Keratinocyte (primary cell): ENCODE data around the gene BRD1. TPM values are rescaled to one million over a fixed set of nuclear protein-coding genes. Genes with fewer than 3 reads are reported as not detected.

Source experiments
- DNase-seq: peaks from one replicate; pipeline ENCODE4 v3.0.0-alpha.2; 2011; ENCODE audit warnings: low read depth, missing footprints, low spot score
- FAIRE-seq: peaks from 2 replicates; lab custom pipeline; 2011; peaks lifted over from hg19 to GRCh38; lab: Jason Lieb, UNC
- H2AFZ ChIP-seq: 2 replicates; pipeline ENCODE4 v1.6.0; 2012; ENCODE audit warnings: low read length, control low read depth, inconsistent platforms; ENCODE audit not compliant: control insufficient read depth
- H3K27ac ChIP-seq: 2 replicates; pipeline ENCODE4 v1.5.1; 2011; ENCODE audit warnings: low read length; ENCODE audit not compliant: control insufficient read depth, insufficient read depth
- H3K27me3 ChIP-seq: 3 replicates; pipeline ENCODE4 v1.6.0; 2011; ENCODE audit warnings: low read length; ENCODE audit not compliant: control insufficient read depth, insufficient read depth; ENCODE audit errors: extremely low read depth
- H3K36me3 ChIP-seq, 2 experiments: 2 replicates in 1 of 2; 3 replicates in 1 of 2; pipeline ENCODE4 v1.5.1; 2011; ENCODE audit warnings: low read length in 2 of 2, mild to moderate bottlenecking in 1 of 2; ENCODE audit not compliant: control insufficient read depth in 2 of 2, insufficient read depth in 2 of 2; ENCODE audit errors: extremely low read depth in 1 of 2
- H3K4me1 ChIP-seq: 3 replicates; pipeline ENCODE4 v1.5.1; 2011; ENCODE audit warnings: low read length; ENCODE audit not compliant: control insufficient read depth, insufficient read depth; ENCODE audit errors: extremely low read depth
- H3K4me2 ChIP-seq: 3 replicates; pipeline ENCODE4 v1.6.0; 2011; ENCODE audit warnings: low read depth, low read length; ENCODE audit not compliant: control insufficient read depth, insufficient read depth; ENCODE audit errors: extremely low read depth
- H3K4me3 ChIP-seq, 3 experiments: fragments of 200-600 bp in 1 of 3; sonication (generic) in 1 of 3; 2 replicates in 2 of 3; 3 replicates in 1 of 3; pipeline ENCODE4 v1.5.1; 2011 to 2016; ENCODE audit warnings: low read length in 3 of 3, mild to moderate bottlenecking in 3 of 3, control low read depth in 2 of 3, inconsistent platforms in 1 of 3, low read depth in 1 of 3, mixed read lengths in 1 of 3, mixed run types in 1 of 3, moderate library complexity in 1 of 3; ENCODE audit not compliant: control insufficient read depth in 2 of 3, insufficient read depth in 2 of 3; ENCODE audit errors: extremely low read depth in 1 of 3
- H3K79me2 ChIP-seq: 2 replicates; pipeline ENCODE4 v1.6.0; 2012; ENCODE audit warnings: low read length; ENCODE audit not compliant: control insufficient read depth, insufficient read depth
- H3K9ac ChIP-seq: 3 replicates; pipeline ENCODE4 v1.6.0; 2011; ENCODE audit warnings: low read length; ENCODE audit not compliant: control insufficient read depth, insufficient read depth; ENCODE audit errors: extremely low read depth
- H3K9me1 ChIP-seq: 3 replicates; pipeline ENCODE4 v1.6.0; 2011; ENCODE audit warnings: low read length; ENCODE audit not compliant: control insufficient read depth, insufficient read depth; ENCODE audit errors: extremely low read depth
- H3K9me3 ChIP-seq: 2 replicates; pipeline ENCODE4 v1.5.1; 2012; ENCODE audit warnings: low read depth, low read length; ENCODE audit not compliant: control insufficient read depth
- H4K20me1 ChIP-seq: 3 replicates; pipeline ENCODE4 v1.6.0; 2011; ENCODE audit warnings: low read length; ENCODE audit not compliant: control insufficient read depth, insufficient read depth; ENCODE audit errors: extremely low read depth
- EZH2 ChIP-seq: IDR thresholded peaks from one replicate; pipeline ENCODE4 v1.6.1; 2012; ENCODE audit warnings: inconsistent platforms, mild to moderate bottlenecking, low read length, moderate library complexity
- dilution Hi-C: fragments of 300-500 bp; cut with MboI; formaldehyde crosslinking; loops from one replicate; pipeline ENCODE4 v1.7.0; 2020; ENCODE audit warnings: low sequenced_read_pairs; ENCODE audit not compliant: extremely low pct_ligation_motif_present
- polyA plus RNA-seq, 5 experiments: library from polyadenylated mRNA; depleted of rRNA in 3 of 5; stranded (reverse) in 3 of 5; stranded (forward) in 1 of 5; unstranded in 1 of 5; fragments of >200 nt; gene quantifications; 1 replicate in 1 of 5; 2 replicates in 3 of 5; 3 replicates in 1 of 5; pipeline versions ENCODE4 v1.2.1 to v1.2.3, GENCODE V29; 2011 to 2012; ENCODE audit warnings: missing spikeins in 2 of 5, low read depth in 1 of 5, low replicate concordance in 1 of 5
- TF ChIP-seq, protein P1 (sequence below), 3 experiments: IDR thresholded peaks in 1 of 3; conservative IDR thresholded peaks in 1 of 3; optimal IDR thresholded peaks in 1 of 3; 2 replicates in 2 of 3; 3 replicates in 1 of 3; pipeline versions ENCODE3 to v1.5.1; 2011; ENCODE audit warnings: low read length in 3 of 3, mild to moderate bottlenecking in 3 of 3, moderate library complexity in 2 of 3, control low read depth in 1 of 3, inconsistent platforms in 1 of 3; ENCODE audit not compliant: insufficient read depth in 2 of 3; ENCODE audit errors: extremely low read depth in 1 of 3

BRD1 gene
- polyA plus RNA-seq, 1 donor (not counting 4 experiments of a cell fraction or from before 2014, with no cell fraction given) = 4.3 TPM

DNA sequence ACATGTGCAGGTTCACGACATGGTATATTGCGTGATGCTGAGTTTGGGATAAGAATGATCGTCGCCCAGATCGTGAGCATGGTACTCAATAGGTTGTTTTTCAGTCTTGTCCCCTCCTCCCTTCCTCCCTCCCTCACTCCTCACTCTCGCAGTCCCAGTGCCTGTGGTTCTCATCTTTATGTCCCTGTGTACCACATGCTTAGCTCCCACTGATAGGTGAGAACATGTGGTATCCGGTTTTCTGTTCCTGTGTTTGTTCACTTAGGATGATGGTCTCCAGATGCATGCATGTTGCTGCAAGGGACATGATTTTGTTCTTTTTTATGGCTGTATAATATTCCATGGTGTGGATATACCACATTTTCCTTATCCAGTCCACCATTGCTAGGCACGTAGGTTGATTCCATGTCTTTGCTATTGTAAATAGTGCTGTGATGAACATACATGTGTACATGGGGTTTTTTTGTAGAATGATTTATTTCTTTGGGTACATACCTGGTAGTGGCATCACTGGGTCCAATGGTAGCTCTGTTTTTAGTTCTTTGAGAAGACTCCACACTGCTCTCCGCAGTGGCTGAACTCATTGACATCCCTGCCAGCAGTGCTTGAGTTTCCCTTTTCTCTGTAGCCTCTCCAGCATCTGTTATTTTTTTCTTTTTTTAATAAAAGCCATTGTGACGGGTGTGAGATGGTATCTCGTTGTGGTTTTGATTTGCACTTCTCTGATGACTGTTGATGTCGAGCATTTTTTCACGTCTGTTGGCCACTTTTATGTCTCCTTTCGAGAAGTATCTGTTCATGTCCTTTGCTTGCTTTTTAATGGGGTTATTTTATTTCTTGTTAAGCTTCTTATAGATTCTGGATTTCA lies 42.4 kb upstream of the BRD1 start:
- FAIRE-seq (no peak), DNase-seq (no peak)
- Histone ChIP-seq H3K9me1 (no peaks in the 10 kb centered on the region), H2AFZ (no peak overlapping the region), H3K4me3 (no peak overlapping the region), H3K36me3 (peaks cover 4% of the 10 kb centered on the region in 2 experiments), H3K9ac (no peak overlapping the region), H3K9me3 (peaks cover 5% of the 10 kb centered on the region), H3K27ac (no peak overlapping the region), H3K4me2 (no peak overlapping the region), H3K27me3 (no peaks in the 10 kb centered on the region), H4K20me1 (peaks cover 14% of the 10 kb centered on the region), H3K4me1 (no peaks in the 10 kb centered on the region), H3K79me2 (peaks cover 96% of the 10 kb centered on the region)
- dilution Hi-C loops = no loop called here
- TF ChIP-seq EZH2 = no peak
- TF ChIP-seq, protein P1, sequence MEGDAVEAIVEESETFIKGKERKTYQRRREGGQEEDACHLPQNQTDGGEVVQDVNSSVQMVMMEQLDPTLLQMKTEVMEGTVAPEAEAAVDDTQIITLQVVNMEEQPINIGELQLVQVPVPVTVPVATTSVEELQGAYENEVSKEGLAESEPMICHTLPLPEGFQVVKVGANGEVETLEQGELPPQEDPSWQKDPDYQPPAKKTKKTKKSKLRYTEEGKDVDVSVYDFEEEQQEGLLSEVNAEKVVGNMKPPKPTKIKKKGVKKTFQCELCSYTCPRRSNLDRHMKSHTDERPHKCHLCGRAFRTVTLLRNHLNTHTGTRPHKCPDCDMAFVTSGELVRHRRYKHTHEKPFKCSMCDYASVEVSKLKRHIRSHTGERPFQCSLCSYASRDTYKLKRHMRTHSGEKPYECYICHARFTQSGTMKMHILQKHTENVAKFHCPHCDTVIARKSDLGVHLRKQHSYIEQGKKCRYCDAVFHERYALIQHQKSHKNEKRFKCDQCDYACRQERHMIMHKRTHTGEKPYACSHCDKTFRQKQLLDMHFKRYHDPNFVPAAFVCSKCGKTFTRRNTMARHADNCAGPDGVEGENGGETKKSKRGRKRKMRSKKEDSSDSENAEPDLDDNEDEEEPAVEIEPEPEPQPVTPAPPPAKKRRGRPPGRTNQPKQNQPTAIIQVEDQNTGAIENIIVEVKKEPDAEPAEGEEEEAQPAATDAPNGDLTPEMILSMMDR (optimal IDR thresholded peaks at IDR 0.05 in 1 of 3, IDR thresholded peaks at IDR 0.05 in 1 of 3, conservative IDR thresholded peaks at IDR 0.05 in 1 of 3; ENCODE audit: extremely low read depth in 1 of 3, insufficient read depth in 2 of 3, low read length in 3 of 3) = no peak

DNA sequence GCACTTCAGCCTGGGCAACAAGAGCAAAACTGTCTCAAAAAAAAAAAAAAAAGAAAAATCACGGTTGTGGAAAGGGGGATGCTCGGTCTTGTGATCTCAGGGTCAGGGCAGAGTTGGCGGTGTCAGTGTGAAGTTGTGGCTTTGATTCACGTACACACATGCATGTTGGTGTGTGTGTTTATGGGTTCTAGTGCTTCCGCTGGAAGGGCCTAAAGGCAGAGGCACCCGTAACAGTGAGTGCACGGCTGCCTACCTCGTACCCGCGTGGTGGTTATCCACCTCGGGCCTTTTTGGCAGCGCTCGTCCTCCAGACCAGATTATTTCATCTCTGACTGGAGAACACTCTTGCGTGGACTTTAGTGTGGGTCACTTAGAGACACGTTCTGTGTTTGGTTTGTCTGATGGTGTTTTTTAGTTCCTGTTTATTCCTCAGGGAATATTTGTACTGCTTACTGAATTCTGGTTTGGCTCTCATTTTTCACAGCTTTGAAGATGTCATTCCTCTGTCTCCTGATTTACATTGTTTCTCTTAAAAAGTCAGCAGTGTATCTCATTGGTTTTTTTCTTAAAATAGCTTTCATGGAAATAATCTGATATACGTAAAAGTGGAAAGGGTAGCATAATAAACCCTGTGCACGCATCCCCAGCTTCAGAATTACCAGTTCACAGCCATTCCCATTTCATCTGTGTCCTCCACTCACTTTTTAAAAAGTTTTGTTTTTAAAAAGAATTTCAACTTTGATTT lies 41.6 kb upstream of the BRD1 start:
- Histone ChIP-seq H3K27ac (no peak overlapping the region), H3K79me2 (peaks cover 96% of the 10 kb centered on the region), H2AFZ (no peak overlapping the region), H3K36me3 (peaks cover 4% of the 10 kb centered on the region in 2 experiments), H3K4me1 (no peaks in the 10 kb centered on the region), H3K9me1 (no peaks in the 10 kb centered on the region), H3K4me2 (no peak overlapping the region), H3K4me3 (no peak overlapping the region), H3K9me3 (peaks cover 7% of the 10 kb centered on the region), H3K9ac (no peak overlapping the region), H3K27me3 (no peaks in the 10 kb centered on the region), H4K20me1 (peaks cover 14% of the 10 kb centered on the region)
- no peak for FAIRE-seq
- no peak for TF ChIP-seq EZH2
- TF ChIP-seq, protein P1 (optimal IDR thresholded peaks at IDR 0.05 in 1 of 3, IDR thresholded peaks at IDR 0.05 in 1 of 3, conservative IDR thresholded peaks at IDR 0.05 in 1 of 3; ENCODE audit: extremely low read depth in 1 of 3, insufficient read depth in 2 of 3, low read length in 3 of 3) = no peak
- no peak for DNase-seq
- dilution Hi-C loops = no loop called here
